Aorta (tissue), 5 donors: ENCODE results near the gene AGPAT4. TPM values are rescaled to one million over a fixed set of nuclear protein-coding genes. Genes with fewer than 3 reads are reported as not detected.
"Not testable (repeated sequence)": the region's sequence is repeated elsewhere in the genome, so short reads cannot be mapped to it uniquely, and the experiment has no call there.

ENCODE experiments used
- ATAC-seq: fragments of 200-7000 bp; cut with Tn5 transposase; one replicate; pipeline ENCODE4 v1.9.1; 2022; ENCODE audit warnings: moderate library complexity; ENCODE audit not compliant: low FRiP score
- DNase-seq, 2 donors: peaks; one replicate each; pipeline ENCODE4 v3.0.0-alpha.2; 2020
- H3K27ac ChIP-seq, 2 donors: one replicate each; pipeline ENCODE4 v1.5.1; 2013; ENCODE audit warnings: low read length in 2 of 2, mild to moderate bottlenecking in 2 of 2, moderate library complexity in 2 of 2, control low read depth in 1 of 2, inconsistent platforms in 1 of 2, low read depth in 1 of 2
- H3K27me3 ChIP-seq, 2 donors: one replicate each; pipeline ENCODE4 v1.6.1; 2013; ENCODE audit warnings: control low read depth in 1 of 2, low read length in 1 of 2, mild to moderate bottlenecking in 1 of 2, moderate library complexity in 1 of 2; ENCODE audit not compliant: insufficient read depth in 2 of 2, control insufficient read depth in 1 of 2
- H3K36me3 ChIP-seq, 2 donors: one replicate each; pipeline ENCODE4 v1.6.1; 2013; ENCODE audit warnings: control low read depth in 1 of 2, low read length in 1 of 2, mild to moderate bottlenecking in 1 of 2; ENCODE audit not compliant: insufficient read depth in 2 of 2, control insufficient read depth in 1 of 2
- H3K4me1 ChIP-seq, 2 donors: one replicate each; pipeline ENCODE4 v1.6.1; 2013; ENCODE audit warnings: low read length in 2 of 2, control low read depth in 1 of 2, mild to moderate bottlenecking in 1 of 2, moderate library complexity in 1 of 2; ENCODE audit not compliant: insufficient read depth in 2 of 2, control insufficient read depth in 1 of 2
- H3K4me3 ChIP-seq, 2 donors: one replicate each; pipeline ENCODE4 v1.5.1; 2013; ENCODE audit warnings: low read length in 2 of 2, control low read depth in 1 of 2, mild to moderate bottlenecking in 1 of 2
- H3K9me3 ChIP-seq: one replicate; pipeline ENCODE4 v1.6.1; 2013; ENCODE audit warnings: mild to moderate bottlenecking, low read length; ENCODE audit not compliant: control insufficient read depth
- WGBS, 2 donors: extraction: QIAGEN DNeasy Blood & Tissue Kit; methylation state at CpG; one replicate each; pipeline ENCODE4 v1.1.7; 2013; 5-methylcytosine and 5-hydroxymethylcytosine counted together
- intact Hi-C, 2 donors: fragments of 100-400 bp; cut with DNase I; formaldehyde crosslinking; loops; one replicate each; pipeline versions ENCODE4 v1.14.2 to v1.15.0; 2022
- polyA plus RNA-seq, 2 donors: library from polyadenylated mRNA; stranded (reverse); fragments of 200-250 nt; gene quantifications; one replicate each; pipeline ENCODE4 v1.2.3, GENCODE V29; 2013
- total RNA-seq, 2 donors: library from RNA; stranded (reverse); fragmentation: NEBNext Ultra II Directional; extraction: Animal tissue kit (Norgen Biotek cat#: 25700); gene quantifications; one replicate each; pipeline ENCODE4 v1.2.1, GENCODE V29; 2021
- donor health status: healthy with polysubstance abuse.
- donor health status: Bipolar disorder and iron deficiency.
- donor health status: DM: no; HTN: no; CAD: no.
- donor health status: DM: no; HTN: no; CAD: no.
- donor health status: DM: yes; HTN: yes; CAD: no.

The AGPAT4 gene
- total and polyA plus RNA-seq, 4 donors = 1.0 to 17.9 (median 11.0) TPM

GRCh38 chr6:161128230-161128629 is 145.6 kb downstream of the AGPAT4 start:
- no peak for ATAC-seq
- no peaks in the 10 kb centered on the region for H3K9me3 ChIP-seq
- DNase-seq = no peak
- H3K4me1 ChIP-seq = no peaks in the 10 kb centered on the region
- intact Hi-C loops = no loop called here
- 94 to 95% methylated on average over 2 of the region's 2 CpGs for WGBS, 2 donors
- H3K27me3 ChIP-seq = no peaks in the 10 kb centered on the region
- H3K4me3 ChIP-seq = no peak overlapping the region
- H3K27ac ChIP-seq = no peak overlapping the region
- H3K36me3 ChIP-seq = peaks cover 0 to 2% of the 10 kb centered on the region in 2 donors

GRCh38 chr6:161127071-161127740 is 146.7 kb downstream of the AGPAT4 start:
- H3K36me3 ChIP-seq = peaks cover 0 to 2% of the 10 kb centered on the region in 2 donors
- no peaks in the 10 kb centered on the region for H3K27me3 ChIP-seq
- intact Hi-C loops = no loop called here
- no peaks in the 10 kb centered on the region for H3K4me1 ChIP-seq
- H3K9me3 ChIP-seq = no peaks in the 10 kb centered on the region
- H3K4me3 ChIP-seq = no peak overlapping the region
- H3K27ac ChIP-seq = no peak overlapping the region
- WGBS, 2 donors = 88 to 95% methylated on average over 7 of the region's 7 CpGs
- ATAC-seq = no peak
- DNase-seq = no peak

GRCh38 chr6:161125591-161125990 is 148.3 kb downstream of the AGPAT4 start:
- 88 to 90% methylated on average over 2 of the region's 2 CpGs for WGBS, 2 donors
- Histone ChIP-seq H3K36me3 (peaks cover 0 to 2% of the 10 kb centered on the region in 2 donors), H3K4me1 (no peaks in the 10 kb centered on the region), H3K9me3 (no peaks in the 10 kb centered on the region), H3K27ac (no peak overlapping the region), H3K4me3 (no peak overlapping the region), H3K27me3 (no peaks in the 10 kb centered on the region)
- no peak for DNase-seq
- no peak for ATAC-seq
- intact Hi-C loops = no loop called here

- H3K4me1 ChIP-seq, H3K9me3 ChIP-seq, DNase-seq, H3K27me3 ChIP-seq, H3K27ac ChIP-seq, intact Hi-C loops, ATAC-seq, H3K4me3 ChIP-seq, H3K36me3 ChIP-seq: not testable (repeated sequence)
Observed at GRCh38 chr6:161123319-161123718, 150.5 kb downstream of the AGPAT4 start.

GRCh38 chr6:161117942-161118341 is 155.9 kb downstream of the AGPAT4 start:
- intact Hi-C loops = no loop called here
- no peaks in the 10 kb centered on the region for H3K27me3 ChIP-seq
- DNase-seq = no peak
- 96 to 98% methylated on average over 2 of the region's 2 CpGs for WGBS, 2 donors
- no peak overlapping the region for H3K4me3 ChIP-seq
- no peak for ATAC-seq
- H3K9me3 ChIP-seq = no peaks in the 10 kb centered on the region
- no peaks in the 10 kb centered on the region for H3K4me1 ChIP-seq
- no peak overlapping the region for H3K27ac ChIP-seq
- peaks cover 7% of the 10 kb centered on the region in 2 donors for H3K36me3 ChIP-seq

- Histone ChIP-seq H3K4me1 (no peaks in the 10 kb centered on the region), H3K27me3 (no peaks in the 10 kb centered on the region), H3K9me3 (no peaks in the 10 kb centered on the region), H3K27ac (no peak overlapping the region), H3K4me3 (no peak overlapping the region), H3K36me3 (peaks cover 7% of the 10 kb centered on the region in 2 donors)
- 86 to 89% methylated on average over 7 of the region's 7 CpGs for WGBS, 2 donors
- ATAC-seq (no peak), DNase-seq (no peak)
- intact Hi-C loops = no loop called here
Observed at GRCh38 chr6:161117308-161117707, 156.6 kb downstream of the AGPAT4 start.

GRCh38 chr6:161116554-161116953 is 157.3 kb downstream of the AGPAT4 start:
- H3K27me3 ChIP-seq = no peaks in the 10 kb centered on the region
- peaks cover 7 to 11% of the 10 kb centered on the region in 2 donors for H3K36me3 ChIP-seq
- 96 to 97% methylated on average over 4 of the region's 4 CpGs for WGBS, 2 donors
- ATAC-seq (no peak), DNase-seq (no peak)
- H3K4me3 ChIP-seq = no peak overlapping the region
- intact Hi-C loops = no loop called here
- H3K27ac ChIP-seq = no peak overlapping the region
- no peaks in the 10 kb centered on the region for H3K9me3 ChIP-seq
- no peaks in the 10 kb centered on the region for H3K4me1 ChIP-seq

- WGBS, 2 donors = 86 to 92% methylated on average over 3 of the region's 3 CpGs
- Histone ChIP-seq H3K27me3 (no peaks in the 10 kb centered on the region), H3K9me3 (no peaks in the 10 kb centered on the region), H3K36me3 (peaks cover 9 to 19% of the 10 kb centered on the region in 2 donors), H3K4me1 (no peaks in the 10 kb centered on the region), H3K27ac (no peak overlapping the region), H3K4me3 (no peak overlapping the region)
- intact Hi-C loops = no loop called here
- DNase-seq (no peak), ATAC-seq (no peak)
Observed at GRCh38 chr6:161115468-161115867, 158.4 kb downstream of the AGPAT4 start.

- Histone ChIP-seq H3K4me1 (no peaks in the 10 kb centered on the region), H3K9me3 (no peaks in the 10 kb centered on the region), H3K27ac (no peak overlapping the region), H3K36me3 (peaks cover 14 to 19% of the 10 kb centered on the region in 2 donors), H3K4me3 (no peak overlapping the region), H3K27me3 (no peaks in the 10 kb centered on the region)
- intact Hi-C loops = no loop called here
- ATAC-seq (no peak), DNase-seq (no peak)
- WGBS, 2 donors = 87 to 89% methylated on average over 4 of the region's 4 CpGs
Observed at GRCh38 chr6:161111261-161111660, 162.6 kb downstream of the AGPAT4 start.
